Mesenchymal stem cell (in vitro differentiated cells and primary cell): ENCODE data around the gene FSHR.

ENCODE experiments used
- DNase-seq: peaks from one replicate; pipeline ENCODE4 v3.0.0-alpha.2; 2013
- H2AFZ ChIP-seq: one replicate; pipeline ENCODE4 v1.6.1; 2013; ENCODE audit warnings: low read depth, mild to moderate bottlenecking, control low read depth, inconsistent platforms, low read length, moderate library complexity
- H2AK5ac ChIP-seq: 2 replicates; pipeline ENCODE4 v1.6.1; 2013; ENCODE audit warnings: low read length, moderate library complexity, mild to moderate bottlenecking, inconsistent platforms; ENCODE audit not compliant: severe bottlenecking
- H2BK120ac ChIP-seq: one replicate; pipeline ENCODE4 v1.6.1; 2013; ENCODE audit warnings: low read depth, mild to moderate bottlenecking, inconsistent platforms, low read length, moderate library complexity
- H2BK12ac ChIP-seq, 2 experiments: one replicate each; pipeline ENCODE4 v1.6.1; 2013; ENCODE audit warnings: inconsistent platforms in 2 of 2, low read length in 2 of 2, mild to moderate bottlenecking in 2 of 2, moderate library complexity in 2 of 2, control low read depth in 1 of 2
- H2BK15ac ChIP-seq: one replicate; pipeline ENCODE4 v1.6.1; 2013; ENCODE audit warnings: mild to moderate bottlenecking, low read depth, inconsistent platforms; ENCODE audit not compliant: poor library complexity, severe bottlenecking
- H2BK5ac ChIP-seq: 2 replicates; pipeline ENCODE4 v1.6.1; 2013; ENCODE audit warnings: low read depth, mild to moderate bottlenecking, low read length, control low read depth, inconsistent platforms; ENCODE audit not compliant: poor library complexity, severe bottlenecking
- H3K14ac ChIP-seq, 2 experiments: one replicate each; pipeline ENCODE4 v1.6.1; 2013; ENCODE audit warnings: inconsistent platforms in 2 of 2, low read length in 2 of 2, control low read depth in 1 of 2, mild to moderate bottlenecking in 1 of 2, moderate library complexity in 1 of 2
- H3K18ac ChIP-seq, 2 experiments: one replicate each; pipeline ENCODE4 v1.6.1; 2013; ENCODE audit warnings: inconsistent platforms in 2 of 2, low read length in 2 of 2, control low read depth in 1 of 2, low read depth in 1 of 2, mild to moderate bottlenecking in 1 of 2
- H3K23ac ChIP-seq, 2 experiments: one replicate each; pipeline ENCODE4 v1.6.1; 2013; ENCODE audit warnings: inconsistent platforms in 2 of 2, low read length in 2 of 2, mild to moderate bottlenecking in 2 of 2, moderate library complexity in 2 of 2, control low read depth in 1 of 2
- H3K27ac ChIP-seq: 2 replicates; pipeline ENCODE4 v1.5.1; 2013; ENCODE audit warnings: mild to moderate bottlenecking, moderate library complexity, low read length, control low read depth, inconsistent platforms; ENCODE audit not compliant: poor library complexity, severe bottlenecking
- H3K27me3 ChIP-seq, 2 experiments: 2 replicates each; pipeline versions ENCODE4 v1.6.1 to v1.7.0; 2013; ENCODE audit warnings: low read length in 2 of 2, mild to moderate bottlenecking in 2 of 2, moderate library complexity in 2 of 2, control low read depth in 1 of 2, inconsistent platforms in 1 of 2; ENCODE audit not compliant: control insufficient read depth in 1 of 2, insufficient read depth in 1 of 2
- H3K36me3 ChIP-seq, 2 experiments: 2 replicates each; pipeline versions ENCODE4 v1.6.1 to v1.7.0; 2013; ENCODE audit warnings: low read length in 2 of 2, control low read depth in 1 of 2, inconsistent platforms in 1 of 2, low read depth in 1 of 2, mild to moderate bottlenecking in 1 of 2; ENCODE audit not compliant: insufficient read depth in 2 of 2, control insufficient read depth in 1 of 2
- H3K4ac ChIP-seq, 2 experiments: one replicate each; pipeline ENCODE4 v1.6.1; 2013; ENCODE audit warnings: inconsistent platforms in 2 of 2, low read length in 2 of 2, mild to moderate bottlenecking in 2 of 2, moderate library complexity in 2 of 2, control low read depth in 1 of 2, low read depth in 1 of 2
- H3K4me1 ChIP-seq: 2 replicates; pipeline ENCODE4 v1.6.1; 2013; ENCODE audit warnings: low read depth, low read length, control low read depth; ENCODE audit not compliant: control insufficient read depth, insufficient read depth
- H3K4me2 ChIP-seq: 2 replicates; pipeline ENCODE4 v1.6.1; 2013; ENCODE audit warnings: low read length, mild to moderate bottlenecking, inconsistent platforms; ENCODE audit not compliant: poor library complexity, severe bottlenecking
- H3K4me3 ChIP-seq, 2 experiments: 2 replicates each; pipeline versions ENCODE4 v1.5.1 to v1.7.0; 2013; ENCODE audit warnings: low read length in 2 of 2, mild to moderate bottlenecking in 2 of 2, control low read depth in 1 of 2, low read depth in 1 of 2; ENCODE audit not compliant: insufficient read depth in 1 of 2
- H3K79me1 ChIP-seq: replicated peaks from 2 replicates; pipeline ENCODE4 v1.6.1; 2013; ENCODE audit warnings: mild to moderate bottlenecking, control low read depth, low read length, inconsistent platforms; ENCODE audit not compliant: poor library complexity, severe bottlenecking
- H3K9ac ChIP-seq: 2 replicates; pipeline ENCODE4 v1.7.0; 2013; ENCODE audit warnings: mild to moderate bottlenecking, low read length, moderate library complexity
- H3K9me3 ChIP-seq: 2 replicates; pipeline ENCODE4 v1.7.0; 2013; ENCODE audit warnings: mild to moderate bottlenecking, low read length; ENCODE audit not compliant: control insufficient read depth
- H4K8ac ChIP-seq: one replicate; pipeline ENCODE4 v1.6.1; 2013; ENCODE audit warnings: inconsistent platforms, mild to moderate bottlenecking, low read length, moderate library complexity
- H4K91ac ChIP-seq: one replicate; pipeline ENCODE4 v1.6.1; 2013; ENCODE audit warnings: mild to moderate bottlenecking, low read length, inconsistent platforms
- WGBS: methylation state at CpG from one replicate; pipeline ENCODE4 v1.1.7; 2013; ENCODE audit warnings: mixed read lengths; 5-methylcytosine and 5-hydroxymethylcytosine counted together

Gene FSHR

GRCh38 chr2:48979691-48980090 lies 174.6 kb downstream of the FSHR start:
- WGBS: no CpG with 5 or more reads among the region's 4 CpGs
- H3K4me1 ChIP-seq: no peaks in the 10 kb centered on the region
- no peak overlapping the region for H3K4me3 ChIP-seq
- DNase-seq: no peak
- no peak overlapping the region for H2BK12ac ChIP-seq
- H3K14ac ChIP-seq: no peak overlapping the region
- no peak overlapping the region for H2AFZ ChIP-seq
- no peaks in the 10 kb centered on the region for H3K27me3 ChIP-seq
- H2BK15ac ChIP-seq: no peak overlapping the region
- no peak overlapping the region for H3K27ac ChIP-seq
- no peak overlapping the region for H3K4me2 ChIP-seq
- no peak overlapping the region for H4K91ac ChIP-seq
- H2AK5ac ChIP-seq: no peak overlapping the region
- no peak overlapping the region for H3K18ac ChIP-seq
- no peak overlapping the region for H3K23ac ChIP-seq
- no peak overlapping the region for H2BK120ac ChIP-seq
- no peak overlapping the region for H4K8ac ChIP-seq
- no peaks in the 10 kb centered on the region for H3K9me3 ChIP-seq
- no peaks in the 10 kb centered on the region for H3K79me1 ChIP-seq
- no peak overlapping the region for H3K4ac ChIP-seq
- no peak overlapping the region for H2BK5ac ChIP-seq
- H3K9ac ChIP-seq: no peak overlapping the region
- H3K36me3 ChIP-seq: no peaks in the 10 kb centered on the region

DNA sequence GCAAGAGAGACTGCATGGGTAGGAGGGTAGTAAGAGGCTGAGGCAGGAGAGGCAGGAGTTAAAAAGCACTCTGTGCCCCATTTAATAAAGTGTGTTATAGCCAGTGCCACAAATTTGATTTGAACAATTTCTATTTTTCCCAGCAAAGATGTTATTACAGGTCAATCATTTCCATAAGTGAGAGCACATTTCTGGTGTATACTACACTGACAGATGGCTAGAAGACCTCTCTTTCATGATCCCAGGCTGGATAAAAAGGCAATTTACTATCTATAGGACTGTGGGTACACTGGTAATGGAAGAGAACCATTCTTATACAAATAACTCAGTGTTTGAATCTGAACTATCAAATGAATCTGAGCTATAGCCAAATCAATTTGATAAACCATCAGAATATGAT lies 176.2 kb downstream of the FSHR start:
- Histone ChIP-seq H2AFZ (no peak overlapping the region), H3K27ac (no peak overlapping the region), H3K36me3 (no peaks in the 10 kb centered on the region), H3K9me3 (no peaks in the 10 kb centered on the region), H3K4ac (no peak overlapping the region), H3K23ac (no peak overlapping the region), H3K27me3 (no peaks in the 10 kb centered on the region), H4K8ac (no peak overlapping the region), H3K18ac (no peak overlapping the region), H3K79me1 (no peaks in the 10 kb centered on the region), H3K9ac (no peak overlapping the region), H4K91ac (no peak overlapping the region), H2BK120ac (no peak overlapping the region), H2BK5ac (no peak overlapping the region), H3K4me3 (no peak overlapping the region), H2BK15ac (no peak overlapping the region), H2BK12ac (no peak overlapping the region), H2AK5ac (no peak overlapping the region), H3K4me1 (no peaks in the 10 kb centered on the region), H3K14ac (no peak overlapping the region), H3K4me2 (no peak overlapping the region)
- DNase-seq: no peak

GRCh38 chr2:48971801-48972200 lies 182.5 kb downstream of the FSHR start:
- H2AK5ac ChIP-seq: no peak overlapping the region
- H3K4me3 ChIP-seq: no peak overlapping the region
- no peaks in the 10 kb centered on the region for H3K4me1 ChIP-seq
- no peak overlapping the region for H3K4ac ChIP-seq
- H3K9ac ChIP-seq: no peak overlapping the region
- H2BK5ac ChIP-seq: no peak overlapping the region
- no peak overlapping the region for H2BK12ac ChIP-seq
- H4K8ac ChIP-seq: no peak overlapping the region
- 93% methylated on average over 2 of the region's 2 CpGs for WGBS
- no peak overlapping the region for H4K91ac ChIP-seq
- H3K23ac ChIP-seq: no peak overlapping the region
- H2BK15ac ChIP-seq: no peak overlapping the region
- no peak overlapping the region for H3K14ac ChIP-seq
- H3K79me1 ChIP-seq: no peaks in the 10 kb centered on the region
- H3K27ac ChIP-seq: no peak overlapping the region
- no peaks in the 10 kb centered on the region for H3K36me3 ChIP-seq
- H3K4me2 ChIP-seq: no peak overlapping the region
- no peak for DNase-seq
- H2BK120ac ChIP-seq: no peak overlapping the region
- H3K9me3 ChIP-seq: no peaks in the 10 kb centered on the region
- no peak overlapping the region for H3K18ac ChIP-seq
- H3K27me3 ChIP-seq: no peaks in the 10 kb centered on the region
- H2AFZ ChIP-seq: no peak overlapping the region

- Histone ChIP-seq H3K9ac (no peak overlapping the region), H3K79me1 (no peaks in the 10 kb centered on the region), H3K4me1 (no peaks in the 10 kb centered on the region), H3K27ac (no peak overlapping the region), H3K36me3 (no peaks in the 10 kb centered on the region), H4K91ac (no peak overlapping the region), H2BK15ac (no peak overlapping the region), H3K4me3 (no peak overlapping the region), H3K27me3 (no peaks in the 10 kb centered on the region), H3K9me3 (no peaks in the 10 kb centered on the region), H2BK5ac (no peak overlapping the region), H3K4ac (no peak overlapping the region), H3K4me2 (no peak overlapping the region), H2BK12ac (no peak overlapping the region), H3K18ac (no peak overlapping the region), H2AK5ac (no peak overlapping the region), H3K14ac (no peak overlapping the region), H4K8ac (no peak overlapping the region), H2AFZ (no peak overlapping the region), H2BK120ac (no peak overlapping the region), H3K23ac (no peak overlapping the region)
- 67% methylated on average over 4 of the region's 4 CpGs for WGBS
- no peak for DNase-seq
These were observed 186.3 kb downstream of the FSHR start for GRCh38 chr2:48968011-48968410.
